HG02571 (cell line): ENCODE measurements around the gene MGLL.
"Not testable (repeated sequence)": the region's sequence is repeated elsewhere in the genome, so short reads cannot be mapped to it uniquely, and the experiment has no call there.

Experiments
- ATAC-seq: cut with Tn5 transposase; IDR thresholded peaks from one replicate; pipeline ENCODE4 v1.9.1; 2021; ENCODE audit warnings: mild to moderate bottlenecking, moderate library complexity; ENCODE audit not compliant: unreplicated experiment

MGLL gene

DNA sequence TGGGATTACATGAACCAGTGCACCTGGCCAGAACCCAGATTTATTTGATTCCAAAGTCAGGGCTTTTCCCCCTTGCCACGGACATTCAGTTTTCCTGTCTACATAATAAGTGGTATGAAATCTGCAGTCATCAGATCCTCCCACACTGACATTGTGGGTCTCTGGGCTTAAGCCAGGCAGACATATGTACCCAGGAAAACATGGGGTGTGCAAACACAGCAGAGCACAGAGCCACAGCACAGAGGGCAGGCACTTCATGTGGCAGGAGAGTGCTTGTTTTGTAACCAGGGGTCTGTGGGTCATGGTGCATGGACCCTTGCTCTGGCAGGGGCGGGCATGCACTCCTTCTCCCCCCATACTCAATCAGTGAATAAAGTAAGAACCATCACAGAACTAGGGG, 155.6 kb downstream of the MGLL start:
- ATAC-seq: no peak

DNA sequence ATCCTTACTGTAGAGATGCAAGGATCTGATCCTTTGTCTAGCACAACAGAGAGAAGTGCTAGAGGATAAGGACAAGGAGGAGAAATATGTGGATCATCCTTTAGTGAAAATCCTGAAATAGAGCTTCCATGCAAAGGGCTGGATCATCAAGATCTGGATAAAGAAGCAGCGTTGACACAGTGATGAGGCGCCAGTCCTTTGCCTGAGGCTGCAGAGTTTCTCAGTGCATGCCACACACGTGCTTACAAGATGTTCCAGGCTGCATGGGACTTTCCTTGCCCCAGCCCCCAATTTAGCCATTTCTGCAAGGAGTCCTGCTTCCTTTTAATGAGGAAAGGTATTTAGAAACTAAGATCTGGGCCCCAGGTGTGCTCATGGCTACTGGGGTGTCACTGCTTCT, 156.7 kb downstream of the MGLL start:
- ATAC-seq: no peak

DNA sequence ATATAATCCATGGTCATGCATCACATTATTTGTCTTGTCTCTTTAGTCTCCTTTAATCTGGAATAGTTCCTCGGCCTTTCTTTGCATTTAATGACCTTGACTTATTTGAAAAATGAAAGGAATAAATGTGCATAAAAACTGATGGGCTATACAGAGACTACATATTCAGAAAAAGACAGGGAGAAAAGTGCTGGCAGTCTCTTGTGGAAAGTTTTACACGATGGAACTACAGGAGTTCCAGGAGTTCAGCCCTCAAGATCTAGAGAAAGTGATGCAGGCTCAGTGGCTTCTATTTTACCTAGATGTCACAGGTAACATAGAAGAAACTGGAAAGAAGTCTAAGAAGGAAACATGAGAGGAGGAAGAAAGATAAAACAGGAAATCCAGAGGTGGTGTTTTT, 157.2 kb downstream of the MGLL start:
- ATAC-seq: no peak

DNA sequence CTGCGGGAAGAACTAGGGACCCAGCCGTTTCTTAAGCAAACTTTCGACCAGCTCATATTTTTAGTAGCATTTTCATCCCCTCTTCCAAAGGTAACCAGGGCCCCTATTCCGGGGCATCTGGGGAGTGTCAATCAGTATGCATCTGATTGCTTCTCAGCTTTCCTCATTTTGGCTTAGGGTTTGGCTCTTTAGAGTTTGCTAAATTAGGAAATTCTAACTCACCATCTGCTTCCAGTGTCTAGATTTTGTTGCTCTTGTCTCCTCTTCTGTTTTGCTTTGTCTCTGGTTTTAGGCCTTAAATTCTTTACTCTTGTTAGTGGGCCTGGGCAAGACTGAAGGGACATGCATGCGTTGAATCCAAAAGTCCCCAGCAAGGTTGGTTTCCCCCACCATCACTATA, 159.2 kb downstream of the MGLL start:
- ATAC-seq: no peak

DNA sequence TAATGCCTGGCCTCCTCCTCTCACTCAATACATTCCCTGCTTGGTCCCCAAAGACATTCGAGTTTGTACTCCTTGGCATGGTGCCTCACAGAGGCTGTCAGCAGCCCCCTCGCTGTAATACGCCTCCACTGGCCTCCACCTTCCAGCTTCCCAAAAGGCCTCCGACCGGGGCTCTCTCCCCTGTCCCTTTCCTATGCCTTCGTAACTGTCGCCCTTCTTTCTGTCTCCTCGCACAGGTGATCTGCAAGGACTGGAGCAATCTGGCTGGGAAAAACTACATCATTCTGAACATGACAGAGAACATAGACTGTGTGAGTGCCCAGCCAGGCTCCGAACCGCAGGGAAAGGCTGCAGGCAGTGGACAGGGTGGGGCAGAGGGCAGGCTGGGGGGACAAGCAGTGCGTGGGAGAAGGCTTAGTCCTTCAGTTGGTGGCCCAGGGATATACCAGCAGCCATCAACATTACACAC, 160.3 kb downstream of the MGLL start:
- ATAC-seq: no peak

DNA sequence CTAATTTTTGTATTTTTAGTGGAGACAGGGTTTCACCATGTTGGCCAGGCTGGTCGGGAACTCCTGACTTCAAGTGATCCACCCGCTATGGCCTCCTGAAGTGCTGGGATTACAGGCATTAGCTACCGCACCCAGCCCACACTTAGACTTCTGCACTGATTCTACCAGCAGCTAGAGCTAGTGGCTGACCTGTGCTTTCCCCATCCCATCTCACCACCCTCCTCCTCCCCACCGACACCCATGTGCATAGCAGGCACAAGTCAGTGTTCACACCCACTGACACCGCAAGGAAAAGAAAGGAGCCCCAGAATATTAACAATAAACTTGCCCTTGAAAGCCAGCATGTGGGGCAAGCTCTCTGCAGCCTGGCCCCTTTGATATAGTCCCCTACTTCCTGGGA, 160.7 kb downstream of the MGLL start:
- ATAC-seq: no peak

DNA sequence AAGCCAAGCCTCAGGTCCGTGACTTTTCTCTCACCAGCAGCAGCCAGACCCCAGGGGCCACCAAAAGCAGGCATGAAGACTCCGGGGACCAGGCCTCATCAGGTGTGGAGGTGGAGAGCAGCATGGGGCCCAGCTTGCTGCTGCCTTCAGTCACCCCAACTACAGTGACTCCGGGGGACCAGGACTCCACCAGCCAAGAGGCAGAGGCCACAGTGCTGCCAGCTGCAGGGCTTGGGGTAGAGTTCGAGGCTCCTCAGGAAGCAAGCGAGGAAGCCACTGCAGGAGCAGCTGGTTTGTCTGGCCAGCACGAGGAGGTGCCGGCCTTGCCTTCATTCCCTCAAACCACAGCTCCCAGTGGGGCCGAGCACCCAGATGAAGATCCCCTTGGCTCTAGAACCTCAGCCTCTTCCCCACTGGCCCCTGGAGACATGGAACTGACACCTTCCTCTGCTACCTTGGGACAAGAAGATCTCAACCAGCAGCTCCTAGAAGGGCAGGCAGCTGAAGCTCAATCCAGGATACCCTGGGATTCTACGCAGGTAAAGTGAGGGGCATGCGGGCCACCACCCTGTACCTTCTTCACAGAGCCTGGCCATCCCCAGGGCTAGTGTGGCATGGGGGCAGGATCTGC, 161.6 kb downstream of the MGLL start:
- ATAC-seq: no peak

DNA sequence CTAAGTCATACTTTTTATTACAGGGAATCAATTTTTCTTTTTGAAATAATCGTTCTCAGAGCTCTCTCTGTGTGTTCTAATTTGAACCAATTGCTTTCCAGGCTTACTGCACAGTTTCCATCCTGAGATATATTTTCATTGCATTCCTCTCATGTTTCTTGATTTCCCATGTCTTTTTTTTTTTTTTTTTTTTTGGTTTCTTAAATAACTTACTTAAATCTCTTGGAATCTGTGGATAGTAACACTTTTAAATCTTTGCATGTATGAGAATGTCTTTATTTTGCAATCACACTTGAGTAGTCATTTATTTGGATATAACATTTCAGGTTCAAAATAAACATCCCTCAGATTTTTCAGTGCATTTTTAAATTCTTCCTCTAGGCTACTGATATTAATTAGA, 164.1 kb downstream of the MGLL start:
- no peak for ATAC-seq

DNA sequence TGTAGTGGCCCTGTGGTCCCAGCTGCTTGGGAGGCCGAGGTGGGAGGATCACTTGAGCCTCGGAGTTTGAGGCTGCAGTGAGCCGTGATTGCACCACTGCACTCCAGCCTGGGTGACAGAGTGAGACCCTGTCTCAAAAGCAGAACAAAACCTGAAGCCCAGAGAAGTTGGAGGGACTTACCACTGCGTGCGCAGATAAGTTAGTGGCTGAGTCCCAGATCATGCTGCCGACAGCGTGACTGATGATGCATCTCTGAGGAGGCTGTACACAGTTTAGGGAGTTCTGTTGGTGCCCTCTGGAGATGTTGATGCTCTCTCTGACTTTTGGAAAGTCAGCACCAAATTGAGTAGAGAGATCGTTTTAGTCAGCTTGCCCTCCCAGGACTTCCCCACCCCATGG, 165.4 kb downstream of the MGLL start:
- ATAC-seq: no peak

DNA sequence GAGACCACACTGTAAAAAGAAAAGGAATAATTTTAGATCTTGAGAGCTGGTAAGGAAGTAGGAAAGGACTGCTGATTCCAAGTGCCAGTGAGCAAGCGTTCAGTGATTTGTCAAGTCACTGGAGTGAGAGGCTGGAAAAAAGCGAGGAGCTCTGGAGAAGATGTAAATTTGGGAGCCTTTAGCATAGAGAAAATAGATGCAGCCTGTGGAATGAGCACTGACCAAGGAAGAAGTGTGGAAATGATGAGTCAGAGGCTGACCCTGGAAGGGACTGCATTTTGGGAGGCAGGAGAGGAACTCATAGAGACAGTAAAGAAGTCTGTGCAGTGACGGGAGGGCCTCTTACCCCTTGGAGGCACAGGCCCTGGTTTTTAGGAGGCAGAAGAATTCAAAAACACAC, 166.7 kb downstream of the MGLL start:
- no peak for ATAC-seq

DNA sequence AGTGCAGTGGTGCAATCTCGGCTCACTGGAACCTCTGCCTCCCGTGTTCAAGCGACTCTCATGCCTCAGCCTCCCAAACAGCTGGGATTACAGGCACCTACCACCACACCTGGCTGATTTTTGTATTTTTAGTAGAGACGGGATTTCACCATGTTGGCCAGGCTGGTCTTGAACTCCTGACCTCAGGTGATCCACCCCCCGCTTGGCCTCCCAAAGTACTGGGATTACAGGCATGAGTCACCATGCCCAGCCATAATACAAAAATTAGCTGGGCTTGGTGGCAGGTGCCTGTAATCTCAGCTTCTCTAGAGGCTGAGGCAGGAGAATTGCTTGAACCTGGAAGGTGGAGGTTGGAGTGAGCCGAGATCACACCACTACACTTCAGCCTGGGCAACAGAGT, 167.3 kb downstream of the MGLL start:
- ATAC-seq: not testable (repeated sequence)

DNA sequence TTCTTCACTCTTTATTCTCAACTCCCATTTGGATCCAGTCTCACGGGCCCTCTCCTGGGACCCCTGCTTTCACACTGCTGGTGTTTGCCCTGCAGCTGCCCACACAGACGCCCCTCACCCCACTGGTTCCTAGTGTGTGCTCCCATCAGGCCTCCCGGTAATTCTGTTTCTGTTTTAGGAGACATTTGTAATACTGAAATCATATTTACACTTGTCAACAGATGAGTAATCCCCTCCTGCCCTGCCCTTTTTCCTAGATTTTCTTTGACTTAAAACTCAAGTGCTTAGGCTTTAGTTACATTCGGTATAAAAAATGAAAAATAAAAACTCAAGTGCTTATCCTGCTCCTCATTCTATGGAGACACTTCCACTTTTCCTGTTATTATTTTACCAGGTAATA, 167.9 kb downstream of the MGLL start:
- no peak for ATAC-seq

DNA sequence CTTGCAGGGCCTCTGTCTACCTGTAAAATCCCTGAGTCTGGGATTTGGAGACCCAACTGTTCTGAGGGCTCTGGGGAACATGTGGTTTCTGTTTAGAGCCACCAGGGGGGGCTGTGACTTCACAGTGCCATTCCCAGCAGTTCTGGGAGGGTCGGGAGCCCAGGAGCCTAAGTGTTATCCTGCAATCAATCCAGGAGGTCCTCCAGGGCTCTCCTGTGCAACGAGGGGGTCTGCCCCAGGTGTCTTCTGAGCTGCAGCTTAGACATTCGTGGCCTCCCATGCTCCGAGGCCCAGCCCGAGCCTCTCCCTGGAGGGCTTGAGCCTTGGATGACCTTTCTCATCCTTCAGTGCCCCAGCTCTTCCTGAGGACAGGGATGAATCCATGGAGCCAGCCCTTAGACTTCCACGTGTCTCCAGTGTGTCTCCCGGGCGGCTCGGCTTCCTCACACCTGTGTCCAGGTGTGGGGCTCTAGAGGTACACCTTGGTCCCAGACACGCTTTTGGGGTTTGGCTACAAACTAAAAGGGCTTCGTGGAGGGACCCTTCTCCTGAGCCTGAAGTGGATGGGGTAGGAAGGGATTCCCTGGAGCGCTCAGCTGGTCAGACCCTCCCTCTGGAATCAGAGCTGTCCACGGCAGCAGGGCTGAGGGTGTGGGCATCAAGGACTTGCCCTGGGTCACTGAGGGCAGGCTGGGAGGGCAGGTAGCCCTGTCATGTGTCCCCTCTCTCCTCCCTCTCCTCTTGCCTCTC, 169.9 kb downstream of the MGLL start:
- ATAC-seq: no peak

DNA sequence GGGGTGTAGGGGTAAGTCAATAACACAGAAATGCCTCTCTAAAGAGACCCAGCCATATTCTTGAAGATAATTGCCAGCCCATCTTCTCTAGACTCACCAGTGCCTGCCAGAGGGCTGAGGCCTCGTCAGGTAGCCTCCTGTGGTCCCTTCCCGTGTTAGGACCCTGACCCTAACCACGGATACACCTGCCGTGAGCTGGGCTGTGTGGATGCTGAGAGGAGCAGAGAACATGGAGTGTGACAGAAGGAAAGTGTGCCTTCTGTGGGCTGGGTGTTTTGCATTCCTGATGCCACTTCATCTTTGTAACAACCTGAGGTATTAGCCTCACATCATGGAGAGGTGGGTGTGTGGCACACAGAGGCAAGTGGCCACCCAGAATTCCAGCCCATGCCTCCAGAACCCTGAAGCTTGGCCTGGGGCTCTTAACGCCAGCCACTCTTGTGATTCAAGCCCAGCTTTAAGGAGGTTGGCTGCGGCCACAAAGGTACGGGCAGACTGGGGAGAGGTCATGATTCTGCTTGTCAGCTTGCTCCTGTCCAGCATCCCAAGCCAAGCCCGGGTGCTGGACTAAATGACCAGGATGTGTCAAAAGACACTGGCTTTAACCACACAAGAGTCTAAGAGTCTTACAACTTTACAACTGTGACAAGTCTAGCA, 170.7 kb downstream of the MGLL start:
- ATAC-seq: no peak

DNA sequence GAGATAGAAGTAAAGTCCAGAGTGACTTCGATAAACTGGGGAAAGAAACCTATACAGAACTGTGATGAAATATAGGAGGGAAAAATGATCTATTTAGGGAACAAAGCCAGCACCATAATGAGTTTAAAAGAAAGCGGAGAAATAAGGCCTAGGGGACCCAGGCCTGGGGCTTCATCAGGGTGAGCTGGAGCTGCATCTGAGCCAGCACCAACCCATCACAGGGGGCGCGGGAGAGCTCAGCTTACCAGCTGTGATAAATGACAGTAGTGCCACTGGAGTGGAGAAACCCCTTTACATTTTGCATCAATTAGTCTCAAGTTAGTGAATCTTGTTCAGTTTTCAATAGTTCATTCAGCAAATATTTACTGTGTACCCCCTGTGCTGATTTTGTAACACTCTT, 172.1 kb downstream of the MGLL start:
- ATAC-seq: no peak

DNA sequence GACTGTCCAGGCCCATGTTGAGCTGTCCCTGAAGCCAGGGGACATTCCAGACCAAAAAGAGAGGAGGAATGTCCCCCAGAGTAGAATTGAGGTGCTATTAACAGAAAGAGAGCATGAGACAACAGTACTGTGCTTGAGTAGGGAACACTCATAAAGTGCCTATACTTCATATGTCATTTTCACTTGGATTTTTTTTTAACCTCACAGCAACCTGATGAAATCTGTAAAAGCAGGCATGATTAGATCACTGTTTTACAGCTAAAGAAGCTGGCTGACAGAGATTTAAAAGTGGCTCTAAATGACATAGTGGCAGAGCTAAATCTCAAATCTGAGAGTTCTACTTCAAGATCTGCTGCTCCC, 174.5 kb downstream of the MGLL start:
- no peak for ATAC-seq

DNA sequence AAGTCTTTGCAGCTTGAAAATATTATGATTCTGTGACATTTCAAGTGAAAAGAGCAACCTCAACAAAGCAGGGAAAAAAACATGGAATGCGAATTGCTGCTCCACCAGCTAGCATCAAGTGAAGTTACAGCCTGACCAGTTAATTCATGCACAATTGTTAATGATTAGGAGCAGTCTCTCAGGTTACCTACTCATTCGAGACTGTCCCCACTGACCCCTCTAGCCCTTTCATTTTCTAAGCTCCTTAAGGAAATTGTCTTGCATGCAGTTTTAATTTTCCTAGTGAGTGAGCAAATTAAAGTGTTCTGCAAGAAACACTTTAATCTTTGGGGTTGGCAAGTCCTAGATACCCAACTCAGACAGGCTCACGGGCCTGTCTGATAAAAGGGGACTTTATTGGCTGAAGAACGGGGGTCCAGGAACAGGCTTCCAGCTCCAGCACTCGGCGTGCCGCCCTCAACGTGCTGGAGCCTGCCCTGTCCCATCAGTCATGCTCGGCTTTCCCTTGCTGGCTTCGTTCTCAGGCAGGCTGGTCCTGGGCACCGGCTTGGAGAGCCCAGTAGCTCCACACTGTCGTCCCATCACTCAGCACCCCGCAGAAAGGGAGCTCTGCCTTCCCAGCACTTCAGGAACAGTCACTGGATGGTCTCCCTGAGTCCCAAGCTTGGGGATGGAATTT, 175.0 kb downstream of the MGLL start:
- ATAC-seq: no peak

DNA sequence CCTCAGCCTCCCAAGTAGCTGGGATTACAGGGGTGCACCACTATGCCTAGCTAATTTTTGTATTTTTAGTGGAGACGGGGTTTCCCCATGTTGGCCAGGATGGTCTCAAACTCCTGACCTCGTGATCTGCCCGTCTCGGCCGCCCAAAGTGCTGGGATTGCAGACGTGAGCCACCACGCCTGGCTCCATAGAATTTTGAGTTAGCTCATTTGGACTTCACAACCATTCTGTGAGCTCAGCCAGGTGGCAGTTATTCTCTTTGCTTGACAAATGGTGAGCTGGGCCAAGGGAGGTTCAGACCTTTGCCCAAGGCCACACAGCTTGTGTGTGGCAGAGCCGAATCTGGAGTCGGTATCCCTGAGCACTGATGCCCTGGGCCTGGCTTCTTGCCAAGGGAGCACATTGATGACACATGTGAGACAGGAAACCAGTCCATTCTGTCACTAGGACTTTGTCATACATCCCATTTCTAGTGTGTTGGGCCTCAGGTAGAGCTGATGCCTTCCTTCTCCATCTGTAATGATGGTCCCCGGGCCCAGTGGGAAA, 175.7 kb downstream of the MGLL start:
- ATAC-seq: no peak

DNA sequence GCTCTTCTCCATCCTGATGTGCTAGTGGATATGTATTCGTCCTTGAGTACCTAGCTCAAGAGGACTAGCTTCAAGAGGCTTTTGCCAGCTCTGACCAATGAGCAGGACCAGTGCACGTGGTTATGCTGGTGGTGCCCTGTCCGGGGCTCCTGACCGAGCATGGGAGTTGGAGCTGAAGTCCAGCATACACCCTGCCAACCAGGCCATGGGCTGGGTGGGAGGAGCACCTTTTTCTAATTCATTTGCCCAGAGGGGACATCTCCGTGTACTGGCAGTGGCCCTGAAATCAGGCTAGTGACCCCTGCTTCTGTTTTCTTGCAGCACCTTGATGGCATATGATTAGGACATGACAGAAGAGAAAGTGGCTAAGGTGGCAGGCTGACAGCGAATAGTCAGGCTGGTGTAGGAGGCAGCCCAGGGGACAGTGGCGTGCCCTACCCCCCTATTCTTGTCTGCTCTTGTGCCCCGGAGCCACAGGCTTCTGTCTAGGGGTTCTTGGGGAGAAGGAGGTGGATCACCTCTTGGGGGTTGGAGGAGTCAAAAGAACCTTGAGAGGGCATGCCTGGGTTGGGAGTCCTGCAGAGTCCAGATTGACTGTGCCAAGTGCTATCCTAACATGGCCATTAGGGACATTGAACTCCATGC, 176.8 kb downstream of the MGLL start:
- no peak for ATAC-seq

DNA sequence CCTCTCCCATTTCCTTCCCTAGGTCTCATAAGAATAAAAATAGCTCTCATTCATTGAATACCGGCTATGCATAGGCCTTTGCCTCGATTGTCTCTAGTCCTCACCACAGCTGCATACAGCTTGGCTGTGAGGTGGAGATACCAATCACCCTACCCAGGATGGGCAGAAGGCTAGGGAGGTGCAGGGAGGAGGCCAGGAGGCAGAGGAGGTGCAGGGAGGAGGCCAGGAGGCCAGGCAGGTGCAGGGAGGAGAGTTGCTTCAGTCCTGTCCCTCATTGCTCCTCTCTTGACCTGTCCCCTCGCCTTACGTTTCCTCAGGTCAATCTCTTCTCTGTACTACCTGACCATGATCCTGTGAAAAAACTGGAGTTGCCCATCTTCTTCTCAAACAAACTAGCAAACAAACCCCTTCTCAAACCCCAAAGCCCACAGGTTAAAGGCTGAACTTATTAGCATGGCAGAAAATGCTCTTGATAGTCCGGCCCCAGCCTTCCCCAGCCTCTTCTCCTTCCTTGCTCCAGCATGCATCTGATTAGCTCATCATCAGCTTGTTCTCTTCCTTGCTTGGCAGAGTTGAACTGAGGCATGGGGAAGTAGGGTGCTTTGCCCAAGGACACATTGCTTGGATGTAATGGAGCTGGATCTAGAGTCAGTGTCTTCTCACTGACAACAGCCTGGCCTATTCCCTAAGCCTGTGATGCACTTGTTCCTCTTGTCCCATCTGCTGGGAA, 177.5 kb downstream of the MGLL start:
- no peak for ATAC-seq

DNA sequence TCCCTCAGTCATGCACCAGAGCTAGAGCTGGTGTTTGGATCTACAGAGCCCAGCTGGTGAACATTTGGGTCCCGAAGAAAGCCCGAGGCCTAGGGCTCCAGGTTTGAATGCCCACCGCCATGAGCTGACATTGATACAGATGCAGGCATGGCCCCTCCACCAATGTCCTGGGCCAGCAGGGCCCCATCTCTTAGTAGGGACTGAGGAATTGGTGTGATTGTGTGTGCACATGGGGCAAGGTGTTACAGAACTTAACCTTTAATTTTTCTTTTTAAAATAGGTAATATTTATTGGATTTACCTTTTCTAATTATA, 182.3 kb downstream of the MGLL start:
- ATAC-seq: no peak
